ENCODE data around the gene C17orf67.

DNA sequence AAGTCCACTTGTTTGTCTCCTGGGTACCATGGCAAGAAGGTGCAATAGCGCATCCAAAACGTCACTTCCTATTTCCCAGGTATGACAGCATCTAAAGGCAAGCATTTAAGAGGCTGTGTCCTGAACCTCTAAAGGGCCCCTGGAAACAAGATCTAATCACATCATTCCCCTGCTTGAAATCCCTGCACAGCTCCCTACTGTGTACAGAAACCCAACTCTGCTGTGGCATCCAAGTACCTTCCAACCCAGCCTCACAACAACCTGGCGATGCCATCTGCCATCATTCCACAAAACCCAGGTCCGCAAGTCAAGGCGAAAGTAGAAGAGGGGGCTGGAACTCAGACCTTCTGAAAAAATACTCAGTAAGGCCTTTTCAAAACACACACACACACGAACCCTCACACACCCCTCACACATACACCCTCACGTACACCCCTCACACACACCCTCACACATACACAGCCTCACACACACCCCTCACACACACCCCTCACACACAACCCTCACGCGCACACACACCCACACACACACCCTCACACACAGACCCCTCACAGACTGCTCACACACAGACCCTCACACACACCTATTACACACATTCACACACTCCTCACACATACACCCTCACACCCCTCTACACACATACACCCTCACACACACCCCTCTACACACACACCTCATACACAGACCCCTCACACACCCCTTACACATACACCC lies 24.5 kb downstream of the C17orf67 start:
- no peak for TF ChIP-seq POLR2A (IDR thresholded peaks at IDR 0.05)
- TF ChIP-seq, protein P1, sequence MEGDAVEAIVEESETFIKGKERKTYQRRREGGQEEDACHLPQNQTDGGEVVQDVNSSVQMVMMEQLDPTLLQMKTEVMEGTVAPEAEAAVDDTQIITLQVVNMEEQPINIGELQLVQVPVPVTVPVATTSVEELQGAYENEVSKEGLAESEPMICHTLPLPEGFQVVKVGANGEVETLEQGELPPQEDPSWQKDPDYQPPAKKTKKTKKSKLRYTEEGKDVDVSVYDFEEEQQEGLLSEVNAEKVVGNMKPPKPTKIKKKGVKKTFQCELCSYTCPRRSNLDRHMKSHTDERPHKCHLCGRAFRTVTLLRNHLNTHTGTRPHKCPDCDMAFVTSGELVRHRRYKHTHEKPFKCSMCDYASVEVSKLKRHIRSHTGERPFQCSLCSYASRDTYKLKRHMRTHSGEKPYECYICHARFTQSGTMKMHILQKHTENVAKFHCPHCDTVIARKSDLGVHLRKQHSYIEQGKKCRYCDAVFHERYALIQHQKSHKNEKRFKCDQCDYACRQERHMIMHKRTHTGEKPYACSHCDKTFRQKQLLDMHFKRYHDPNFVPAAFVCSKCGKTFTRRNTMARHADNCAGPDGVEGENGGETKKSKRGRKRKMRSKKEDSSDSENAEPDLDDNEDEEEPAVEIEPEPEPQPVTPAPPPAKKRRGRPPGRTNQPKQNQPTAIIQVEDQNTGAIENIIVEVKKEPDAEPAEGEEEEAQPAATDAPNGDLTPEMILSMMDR (IDR thresholded peaks at IDR 0.05), result no peak

Measured in uterus (tissue), 2 donors.